Panc1 (cell line): Measurements from ENCODE around the gene COQ3. TPM values are rescaled to one million over a fixed set of nuclear protein-coding genes. Genes with fewer than 3 reads are reported as not detected.
A peak's percentile ranks its signal among the peaks of the same experiment; 100 is the strongest.

ENCODE experiments used
- ATAC-seq: fragments of 200-7000 bp; cut with Tn5 transposase; 2 replicates; pipeline ENCODE4 v1.9.1; 2020; ENCODE audit warnings: mild to moderate bottlenecking, moderate library complexity
- BruUV-seq: library from RNA; stranded (reverse); fragments of 400-500 nt; replicated peaks from 2 replicates; lab custom pipeline; 2021; lab: Mats Ljungman, UMichigan
- CTCF ChIA-PET: fragments of 300-600 bp; sonication (Branson Sonifier 250); formaldehyde crosslinking; loops from one replicate; lab custom pipeline; 2022; ENCODE audit warnings: antibody characterized with exemption; lab: Charles Lee
- POLR2A ChIA-PET: fragments of 300-600 bp; sonication (Branson Sonifier 250); formaldehyde crosslinking; loops from one replicate; lab custom pipeline; 2022; ENCODE audit warnings: antibody characterized with exemption; lab: Charles Lee
- DNase-seq: peaks from one replicate; pipeline ENCODE4 v3.0.0-alpha.2; 2010; ENCODE audit warnings: low read depth, low spot score
- H3K27ac ChIP-seq: 2 replicates; pipeline ENCODE4 v1.5.1; 2011; ENCODE audit warnings: mild to moderate bottlenecking, low read length, inconsistent platforms
- H3K27me3 ChIP-seq: fragments of 200-500 bp; sonication (Bioruptor generic); 2 replicates; pipeline ENCODE4 v1.6.0; 2014; ENCODE audit warnings: low read length, inconsistent platforms; ENCODE audit not compliant: control insufficient read depth, insufficient read depth
- H3K36me3 ChIP-seq: fragments of 200-500 bp; sonication (Bioruptor generic); 2 replicates; pipeline ENCODE4 v1.5.1; 2014; ENCODE audit warnings: inconsistent platforms, mild to moderate bottlenecking, low read length, moderate library complexity; ENCODE audit not compliant: control insufficient read depth, insufficient read depth
- H3K4me1 ChIP-seq: 2 replicates; pipeline ENCODE4 v1.5.1; 2011; ENCODE audit warnings: inconsistent platforms, mild to moderate bottlenecking, low read length, moderate library complexity; ENCODE audit not compliant: control insufficient read depth, insufficient read depth
- H3K4me3 ChIP-seq, 2 experiments: 2 replicates each; pipeline ENCODE4 v1.5.1; 2011 to 2012; ENCODE audit warnings: low read depth in 2 of 2, low read length in 2 of 2, mild to moderate bottlenecking in 2 of 2, inconsistent platforms in 1 of 2, moderate library complexity in 1 of 2
- H3K9me3 ChIP-seq: fragments of 200-500 bp; sonication (Bioruptor generic); 2 replicates; pipeline ENCODE4 v1.5.1; 2014; ENCODE audit warnings: low read depth, mild to moderate bottlenecking, inconsistent platforms, low read length, moderate library complexity; ENCODE audit not compliant: control insufficient read depth, insufficient read depth
- POLR2AphosphoS5 ChIP-seq: IDR thresholded peaks from 2 replicates; pipeline ENCODE4 v1.6.1; 2012; ENCODE audit warnings: mild to moderate bottlenecking, low read depth, low read length, moderate library complexity
- SIN3A ChIP-seq: IDR thresholded peaks from 2 replicates; pipeline ENCODE4 v1.6.1; 2012; ENCODE audit warnings: low read depth, mild to moderate bottlenecking, low read length, moderate library complexity, borderline replicate concordance; ENCODE audit not compliant: insufficient read depth
- TCF7L2 ChIP-seq: IDR thresholded peaks from 2 replicates; pipeline ENCODE4 v1.6.1; 2011; ENCODE audit warnings: mild to moderate bottlenecking, low read depth, low read length, inconsistent platforms
- in situ Hi-C: cut with HindIII; loops from 2 replicates; pipeline ENCODE4 v1.10.0; 2016; ENCODE audit warnings: low sequenced_read_pairs, low pct_unique_long_range_greater_than_20kb
- intact Hi-C: fragments of 100-400 bp; cut with micrococcal nuclease; formaldehyde crosslinking; loops from one replicate; pipeline ENCODE4 v1.10.0; 2022; ENCODE audit not compliant: unreplicated experiment
- total RNA-seq: library from RNA; stranded (reverse); gene quantifications from one replicate; pipeline ENCODE4 v1.2.1, GENCODE V29; 2021; ENCODE audit not compliant: unreplicated experiment
- TF ChIP-seq, protein P1 (sequence below), 2 experiments: IDR thresholded peaks; 2 replicates each; pipeline ENCODE4 v1.6.1; 2011 to 2012; ENCODE audit warnings: low read depth in 2 of 2, control low read depth in 1 of 2, low read length in 1 of 2, mild to moderate bottlenecking in 1 of 2, moderate library complexity in 1 of 2; ENCODE audit not compliant: insufficient read depth in 1 of 2
- TF ChIP-seq, protein P2 (sequence below): fragments of 450-650 bp; IDR thresholded peaks from 2 replicates; pipeline ENCODE4 v1.5.1; 2017; ENCODE audit warnings: mild to moderate bottlenecking

The COQ3 gene
- total RNA-seq, 1 experiment from 2014 or later, result 9.5 TPM

DNA sequence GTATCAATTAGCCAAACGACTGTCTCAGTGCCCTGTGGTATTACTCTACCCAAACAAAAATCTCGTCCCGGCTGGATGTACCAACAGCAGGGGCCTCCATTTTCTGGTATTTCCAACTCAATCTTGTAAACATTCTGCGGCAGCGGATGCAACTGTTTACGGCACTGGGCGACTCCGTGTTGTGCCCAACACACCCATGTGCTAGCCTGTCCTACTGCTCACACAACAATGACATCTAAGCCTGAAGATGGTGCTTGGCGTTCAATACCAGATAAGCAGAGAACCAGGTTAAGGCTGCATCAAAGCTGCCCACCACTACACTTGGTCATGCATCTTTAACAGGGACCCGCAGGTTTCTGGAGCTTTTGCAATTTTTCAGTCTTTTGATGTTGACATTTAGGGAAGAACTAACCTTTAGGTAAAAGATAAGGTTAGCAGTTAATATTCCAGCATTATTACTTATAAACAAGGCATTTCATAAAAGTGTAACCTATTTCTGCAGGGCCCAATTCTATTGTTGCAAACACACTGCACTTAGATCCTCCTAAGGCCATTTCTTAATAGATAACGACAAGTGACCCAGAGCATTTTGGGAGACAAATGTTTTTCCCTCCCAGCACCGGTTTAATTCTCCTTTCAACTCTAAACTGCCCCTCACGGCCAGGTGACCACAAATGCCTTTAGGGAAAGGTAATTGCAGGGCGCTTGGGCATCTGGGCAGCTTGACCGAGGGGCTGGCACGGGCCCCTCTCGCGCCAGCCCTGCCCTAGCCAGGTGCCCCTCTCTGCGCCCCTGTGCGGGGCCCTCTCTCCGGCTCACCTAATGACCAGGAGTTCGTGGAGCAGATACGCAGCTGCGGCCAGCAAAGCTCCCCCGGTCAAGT lies 45.5 kb downstream of the COQ3 start:
- ChIA-PET CTCF (no interaction called here), POLR2A (interaction anchor here (0.6 kb wide), 1 partner anchor 45 kb away, joined by 3 read pairs; the partner anchor contains the start of gene COQ3)
- peak overlapping the region; percentile 40 to 61 for H3K4me3 ChIP-seq
- H3K4me1 ChIP-seq, result peaks cover 11% of the 10 kb centered on the region
- no peak for DNase-seq
- 0 out of 2 replicates have a peak, but pooled peaks cover 2% of the 10 kb centered on the region for H3K27me3 ChIP-seq
- no peak overlapping the region for H3K27ac ChIP-seq
- no peaks in the 10 kb centered on the region for H3K36me3 ChIP-seq
- ATAC-seq, result no peak; the same call in none of the 2 replicates
- intact Hi-C loops, result no loop called here
- no peaks in the 10 kb centered on the region for H3K9me3 ChIP-seq
- BruUV-seq, result no TSS peak
- no peak for TF ChIP-seq TCF7L2
- no peak for TF ChIP-seq POLR2AphosphoS5
- TF ChIP-seq, protein P1, sequence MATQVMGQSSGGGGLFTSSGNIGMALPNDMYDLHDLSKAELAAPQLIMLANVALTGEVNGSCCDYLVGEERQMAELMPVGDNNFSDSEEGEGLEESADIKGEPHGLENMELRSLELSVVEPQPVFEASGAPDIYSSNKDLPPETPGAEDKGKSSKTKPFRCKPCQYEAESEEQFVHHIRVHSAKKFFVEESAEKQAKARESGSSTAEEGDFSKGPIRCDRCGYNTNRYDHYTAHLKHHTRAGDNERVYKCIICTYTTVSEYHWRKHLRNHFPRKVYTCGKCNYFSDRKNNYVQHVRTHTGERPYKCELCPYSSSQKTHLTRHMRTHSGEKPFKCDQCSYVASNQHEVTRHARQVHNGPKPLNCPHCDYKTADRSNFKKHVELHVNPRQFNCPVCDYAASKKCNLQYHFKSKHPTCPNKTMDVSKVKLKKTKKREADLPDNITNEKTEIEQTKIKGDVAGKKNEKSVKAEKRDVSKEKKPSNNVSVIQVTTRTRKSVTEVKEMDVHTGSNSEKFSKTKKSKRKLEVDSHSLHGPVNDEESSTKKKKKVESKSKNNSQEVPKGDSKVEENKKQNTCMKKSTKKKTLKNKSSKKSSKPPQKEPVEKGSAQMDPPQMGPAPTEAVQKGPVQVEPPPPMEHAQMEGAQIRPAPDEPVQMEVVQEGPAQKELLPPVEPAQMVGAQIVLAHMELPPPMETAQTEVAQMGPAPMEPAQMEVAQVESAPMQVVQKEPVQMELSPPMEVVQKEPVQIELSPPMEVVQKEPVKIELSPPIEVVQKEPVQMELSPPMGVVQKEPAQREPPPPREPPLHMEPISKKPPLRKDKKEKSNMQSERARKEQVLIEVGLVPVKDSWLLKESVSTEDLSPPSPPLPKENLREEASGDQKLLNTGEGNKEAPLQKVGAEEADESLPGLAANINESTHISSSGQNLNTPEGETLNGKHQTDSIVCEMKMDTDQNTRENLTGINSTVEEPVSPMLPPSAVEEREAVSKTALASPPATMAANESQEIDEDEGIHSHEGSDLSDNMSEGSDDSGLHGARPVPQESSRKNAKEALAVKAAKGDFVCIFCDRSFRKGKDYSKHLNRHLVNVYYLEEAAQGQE (IDR thresholded peaks at IDR 0.05; ENCODE audit: insufficient read depth in 1 of 2, low read depth in 2 of 2, low read length in 1 of 2), result no peak
- TF ChIP-seq, protein P2, sequence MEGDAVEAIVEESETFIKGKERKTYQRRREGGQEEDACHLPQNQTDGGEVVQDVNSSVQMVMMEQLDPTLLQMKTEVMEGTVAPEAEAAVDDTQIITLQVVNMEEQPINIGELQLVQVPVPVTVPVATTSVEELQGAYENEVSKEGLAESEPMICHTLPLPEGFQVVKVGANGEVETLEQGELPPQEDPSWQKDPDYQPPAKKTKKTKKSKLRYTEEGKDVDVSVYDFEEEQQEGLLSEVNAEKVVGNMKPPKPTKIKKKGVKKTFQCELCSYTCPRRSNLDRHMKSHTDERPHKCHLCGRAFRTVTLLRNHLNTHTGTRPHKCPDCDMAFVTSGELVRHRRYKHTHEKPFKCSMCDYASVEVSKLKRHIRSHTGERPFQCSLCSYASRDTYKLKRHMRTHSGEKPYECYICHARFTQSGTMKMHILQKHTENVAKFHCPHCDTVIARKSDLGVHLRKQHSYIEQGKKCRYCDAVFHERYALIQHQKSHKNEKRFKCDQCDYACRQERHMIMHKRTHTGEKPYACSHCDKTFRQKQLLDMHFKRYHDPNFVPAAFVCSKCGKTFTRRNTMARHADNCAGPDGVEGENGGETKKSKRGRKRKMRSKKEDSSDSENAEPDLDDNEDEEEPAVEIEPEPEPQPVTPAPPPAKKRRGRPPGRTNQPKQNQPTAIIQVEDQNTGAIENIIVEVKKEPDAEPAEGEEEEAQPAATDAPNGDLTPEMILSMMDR, result no peak
- in situ Hi-C loops, result no loop called here

DNA sequence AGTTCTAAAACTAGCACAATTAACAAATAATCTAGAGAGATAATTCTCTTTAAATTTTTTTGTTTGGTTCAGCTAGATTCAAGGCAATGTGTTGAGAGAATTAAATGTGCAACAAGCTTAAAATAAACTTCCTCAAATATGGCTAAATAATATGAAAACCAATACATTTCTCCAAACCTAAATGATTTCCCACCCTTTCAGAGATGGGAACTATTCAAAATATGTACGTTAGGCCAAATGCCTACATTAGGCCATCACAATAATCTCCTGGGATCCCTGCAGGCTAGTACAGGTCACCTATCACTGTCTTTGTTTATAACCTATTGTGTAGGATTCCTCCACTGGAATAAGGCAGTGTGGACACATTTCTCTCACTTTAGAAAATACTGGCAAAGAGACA lies 46.2 kb downstream of the COQ3 start:
- Histone ChIP-seq H3K36me3 (no peaks in the 10 kb centered on the region), H3K4me3 (no peak overlapping the region; a peak in 1 of 4 replicates), H3K4me1 (peaks cover 11% of the 10 kb centered on the region), H3K9me3 (no peaks in the 10 kb centered on the region), H3K27ac (no peak overlapping the region), H3K27me3 (0 out of 2 replicates have a peak, but pooled peaks cover 2% of the 10 kb centered on the region)
- no TSS peak for BruUV-seq
- in situ Hi-C loops (no loop called here), intact Hi-C loops (no loop called here)
- CTCF ChIA-PET, result interaction anchor here (1.2 kb wide), 2 partner anchors 13 to 17 kb away, joined by 3 to 5 read pairs; no protein-coding TSS in a partner anchor
- POLR2A ChIA-PET, result interaction anchor here (0.6 kb wide), 1 partner anchor 46 kb away, joined by 3 read pairs; the partner anchor contains the start of gene COQ3
- ATAC-seq (no peak), DNase-seq (no peak)
- no peak for TF ChIP-seq POLR2AphosphoS5
- no peak for TF ChIP-seq SIN3A
- no peak for TF ChIP-seq TCF7L2
- TF ChIP-seq, protein P2, result no peak
